ENCODE measurements around the gene PIK3R1. TPM values are rescaled to one million over a fixed set of nuclear protein-coding genes. Genes with fewer than 3 reads are reported as not detected.

Gene PIK3R1
- total RNA-seq, 8 experiments from 2014 or later: 14.6 to 127 (median 36.8) TPM

DNA sequence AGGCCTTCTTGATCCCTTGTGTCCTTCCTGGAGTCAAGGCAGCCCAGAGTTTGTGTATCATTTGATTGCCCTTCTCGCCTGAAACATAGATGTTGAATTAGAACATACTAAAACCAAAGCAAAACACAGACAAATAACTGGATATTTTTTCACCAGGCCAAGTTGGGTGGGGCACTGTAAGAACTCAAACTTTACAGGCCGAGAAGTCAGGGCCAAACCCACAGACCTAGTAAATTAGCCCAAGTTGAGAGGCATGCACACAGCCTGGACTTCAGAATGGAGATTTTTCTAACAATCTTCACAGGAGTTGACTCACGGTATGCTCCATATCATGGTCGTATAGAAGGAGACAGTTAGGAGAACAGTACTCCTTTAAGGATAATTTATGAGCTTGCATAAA is 121.7 kb downstream of the PIK3R1 start:
- ATAC-seq (replicated peaks in 6 of 8): peak in 1 of 8 experiments; percentile 31
- no peak overlapping the region for H3K27ac ChIP-seq
- H3K4me3 ChIP-seq: no peak overlapping the region
- in situ Hi-C loops (cut with MboI; ENCODE audit: low pct_unique_long_range_greater_than_20kb in 2 of 9, low sequenced_read_pairs in 9 of 9, unreplicated experiment in 9 of 9): no loop called here
- 10 to 100% (median 86%) methylated on average over 1 to 4 of the region's 4 CpGs; no CpG with 5 or more reads in 2 of the 10 experiments for WGBS, 10 experiments
- H3K4me1 ChIP-seq (replicated peaks in 1 of 2): no peaks in the 10 kb centered on the region

DNA sequence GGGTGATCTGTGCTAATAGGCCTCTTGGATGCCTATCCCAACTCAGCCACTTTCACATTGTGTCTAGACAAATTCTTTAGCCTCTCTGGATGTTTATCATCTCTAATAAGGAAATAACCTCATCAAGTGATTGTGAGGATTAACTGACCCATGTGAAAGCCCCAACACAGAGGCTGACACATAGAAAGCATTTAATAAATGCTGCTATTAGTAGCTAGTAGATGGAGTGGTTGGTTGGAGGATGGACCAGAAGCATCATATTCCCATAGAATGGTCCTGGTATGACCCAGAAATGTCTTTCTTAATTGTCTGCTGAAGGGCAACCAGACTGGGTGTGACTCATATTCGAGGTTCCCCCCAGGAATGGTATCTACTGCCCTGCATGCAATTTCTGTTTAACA is 124.4 kb downstream of the PIK3R1 start:
- no peak for ATAC-seq (replicated peaks in 6 of 8)
- 14 to 80% (median 80%) methylated on average over 1 of the region's 1 CpG; no CpG with 5 or more reads in 7 of the 10 experiments for WGBS, 10 experiments
- in situ Hi-C loops (cut with MboI; ENCODE audit: low pct_unique_long_range_greater_than_20kb in 2 of 9, low sequenced_read_pairs in 9 of 9, unreplicated experiment in 9 of 9): no loop called here
- Histone ChIP-seq H3K4me1 (replicated peaks in 1 of 2) (peaks cover 9 to 15% of the 10 kb centered on the region in 2 donors), H3K4me3 (no peak overlapping the region), H3K27ac (no peak overlapping the region)

DNA sequence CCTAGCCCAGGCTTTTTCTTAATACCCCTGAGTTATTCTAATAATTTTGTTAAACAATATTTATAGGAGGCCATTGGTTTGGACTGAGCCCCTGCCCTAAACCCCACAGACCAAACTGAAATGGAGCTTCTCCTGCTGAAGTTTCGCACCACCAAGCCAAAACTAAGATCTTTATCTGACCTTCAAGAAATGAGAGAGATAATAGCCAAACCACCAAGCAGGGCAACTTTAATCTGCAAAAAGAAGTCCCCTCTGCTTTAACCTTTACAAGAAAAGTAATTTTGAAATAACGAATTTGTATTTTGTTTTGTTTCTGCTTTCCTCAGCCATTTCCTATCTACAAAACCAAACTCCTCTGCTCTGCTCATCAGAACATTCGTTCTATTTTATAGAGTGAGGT is 125.5 kb downstream of the PIK3R1 start:
- Histone ChIP-seq H3K4me1 (replicated peaks in 1 of 2) (peaks cover 11 to 18% of the 10 kb centered on the region in 2 donors), H3K27ac (no peak overlapping the region), H3K4me3 (no peak overlapping the region)
- 72 to 100% (median 86%) methylated on average over 2 to 3 of the region's 3 CpGs; no CpG with 5 or more reads in 1 of the 10 experiments for WGBS, 10 experiments
- in situ Hi-C loops (cut with MboI; ENCODE audit: low pct_unique_long_range_greater_than_20kb in 2 of 9, low sequenced_read_pairs in 9 of 9, unreplicated experiment in 9 of 9): no loop called here
- no peak for ATAC-seq (replicated peaks in 6 of 8)

DNA sequence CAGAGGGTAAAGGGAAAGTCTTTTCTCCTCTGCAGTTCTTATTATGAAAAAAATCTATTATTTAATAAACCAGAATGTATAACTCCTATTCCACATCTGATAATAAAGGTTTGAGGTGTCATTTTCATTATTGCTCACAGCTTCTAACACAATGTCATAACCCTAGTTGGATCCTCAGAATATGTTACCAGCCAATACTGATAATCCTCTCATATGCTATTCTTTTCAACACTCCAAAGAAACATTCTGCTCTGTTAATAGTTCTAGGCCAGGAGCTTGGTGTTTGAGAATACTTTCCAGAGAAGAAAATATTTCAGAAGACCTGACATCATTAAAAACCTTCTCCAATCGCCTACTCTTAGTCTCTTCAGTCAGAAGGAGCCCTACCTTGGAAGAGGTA is 127.1 kb downstream of the PIK3R1 start:
- H3K4me1 ChIP-seq (replicated peaks in 1 of 2): peaks cover 11 to 18% of the 10 kb centered on the region in 2 donors
- H3K4me3 ChIP-seq: no peak overlapping the region
- no peak for ATAC-seq (replicated peaks in 6 of 8)
- no peak overlapping the region for H3K27ac ChIP-seq
- in situ Hi-C loops (cut with MboI; ENCODE audit: low pct_unique_long_range_greater_than_20kb in 2 of 9, low sequenced_read_pairs in 9 of 9, unreplicated experiment in 9 of 9): no loop called here
- 50 to 100% (median 83%) methylated on average over 1 of the region's 1 CpG; no CpG with 5 or more reads in 5 of the 10 experiments for WGBS, 10 experiments

DNA sequence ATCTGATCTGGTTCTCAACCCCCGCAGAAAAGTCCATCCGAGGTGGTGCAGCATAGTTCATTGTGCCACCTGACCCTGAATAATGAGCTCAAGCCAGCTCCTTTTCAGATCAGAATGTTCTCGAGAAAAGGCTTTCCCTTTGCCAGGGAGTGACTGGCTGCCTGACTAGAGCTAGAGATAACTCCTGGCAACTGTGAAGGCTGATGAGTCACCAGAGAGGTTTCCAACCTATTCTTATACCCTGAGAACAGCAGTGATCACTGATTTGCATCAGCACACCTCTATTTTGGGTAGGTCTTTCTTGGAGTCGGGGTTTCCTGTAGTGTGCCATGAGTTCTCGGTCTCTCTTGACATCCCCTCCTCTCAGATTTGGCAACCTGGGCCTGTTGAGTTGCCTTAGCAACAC is 127.9 kb downstream of the PIK3R1 start:
- Histone ChIP-seq H3K4me1 (replicated peaks in 1 of 2) (peaks cover 11 to 18% of the 10 kb centered on the region in 2 donors), H3K4me3 (no peak overlapping the region), H3K27ac (no peak overlapping the region)
- in situ Hi-C loops (cut with MboI; ENCODE audit: low pct_unique_long_range_greater_than_20kb in 2 of 9, low sequenced_read_pairs in 9 of 9, unreplicated experiment in 9 of 9): no loop called here
- 38 to 100% (median 87%) methylated on average over 1 to 3 of the region's 5 CpGs; no CpG with 5 or more reads in 6 of the 10 experiments for WGBS, 10 experiments
- ATAC-seq (replicated peaks in 6 of 8): peak in 6 of 8 experiments; percentile 27 to 75 (median 56)

DNA sequence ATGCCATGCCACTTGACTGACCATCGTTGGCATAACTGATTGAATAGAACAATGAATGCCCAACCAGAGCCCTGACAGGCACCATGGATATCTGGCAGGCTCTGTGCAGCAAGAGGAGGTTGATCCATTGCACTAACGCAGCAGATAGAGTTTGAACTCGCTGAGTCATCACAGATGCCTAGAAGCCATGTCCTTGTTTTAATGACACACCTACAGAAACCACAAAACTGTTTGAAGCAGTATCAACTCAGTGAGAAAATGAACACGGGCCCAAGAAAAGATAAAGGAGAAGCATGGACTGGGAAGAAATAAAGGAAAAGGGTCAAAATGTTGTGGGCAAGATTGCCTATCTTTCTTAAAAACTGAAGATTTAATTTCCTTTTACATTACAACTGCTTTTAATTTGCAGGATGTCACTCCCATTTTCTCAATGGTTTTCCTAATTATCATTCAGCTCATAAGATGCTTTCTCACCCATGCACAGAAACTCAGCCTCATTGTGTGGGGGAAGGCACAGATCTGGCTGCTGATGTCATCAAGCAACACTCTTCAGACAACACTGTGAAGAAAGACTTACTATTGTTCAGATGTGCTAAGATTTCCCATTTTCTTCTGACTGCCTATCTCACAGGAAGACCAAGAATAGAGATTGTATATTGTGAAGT is 129.0 kb downstream of the PIK3R1 start:
- peaks cover 11 to 18% of the 10 kb centered on the region in 2 donors for H3K4me1 ChIP-seq (replicated peaks in 1 of 2)
- 14 to 100% (median 47%) methylated on average over 1 to 4 of the region's 4 CpGs; no CpG with 5 or more reads in 1 of the 10 experiments for WGBS, 10 experiments
- no peak overlapping the region for H3K27ac ChIP-seq
- no peak overlapping the region for H3K4me3 ChIP-seq
- in situ Hi-C loops (cut with MboI; ENCODE audit: low pct_unique_long_range_greater_than_20kb in 2 of 9, low sequenced_read_pairs in 9 of 9, unreplicated experiment in 9 of 9): no loop called here
- ATAC-seq (replicated peaks in 6 of 8): peak in 7 of 8 experiments; percentile 82 to 96 (median 87)

DNA sequence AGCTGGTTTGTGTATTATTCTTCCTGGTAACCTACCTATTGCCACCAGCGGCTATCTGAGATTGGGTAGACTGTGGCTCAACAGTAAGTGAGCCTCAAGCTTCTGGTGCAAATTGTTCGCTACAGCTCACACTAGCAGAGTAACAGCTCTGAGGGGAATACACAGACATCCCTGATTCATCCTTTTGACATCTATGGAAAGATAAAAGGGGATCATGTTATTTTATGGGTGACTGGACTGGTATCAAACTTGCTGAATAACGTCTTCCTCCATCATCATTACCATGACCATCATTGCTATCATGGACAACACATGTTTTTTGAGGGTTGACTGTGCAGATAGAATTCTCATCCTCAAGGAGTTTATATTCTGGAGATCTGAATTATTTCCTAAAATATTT is 129.6 kb downstream of the PIK3R1 start:
- Histone ChIP-seq H3K4me1 (replicated peaks in 1 of 2) (peaks cover 11 to 18% of the 10 kb centered on the region in 2 donors), H3K27ac (no peak overlapping the region), H3K4me3 (no peak overlapping the region)
- in situ Hi-C loops (cut with MboI; ENCODE audit: low pct_unique_long_range_greater_than_20kb in 2 of 9, low sequenced_read_pairs in 9 of 9, unreplicated experiment in 9 of 9): no loop called here
- peak in 3 of 8 experiments; percentile 18 to 24 (median 23) for ATAC-seq (replicated peaks in 6 of 8)
- 73 to 100% (median 90%) methylated on average over 1 to 3 of the region's 3 CpGs; no CpG with 5 or more reads in 4 of the 10 experiments for WGBS, 10 experiments

DNA sequence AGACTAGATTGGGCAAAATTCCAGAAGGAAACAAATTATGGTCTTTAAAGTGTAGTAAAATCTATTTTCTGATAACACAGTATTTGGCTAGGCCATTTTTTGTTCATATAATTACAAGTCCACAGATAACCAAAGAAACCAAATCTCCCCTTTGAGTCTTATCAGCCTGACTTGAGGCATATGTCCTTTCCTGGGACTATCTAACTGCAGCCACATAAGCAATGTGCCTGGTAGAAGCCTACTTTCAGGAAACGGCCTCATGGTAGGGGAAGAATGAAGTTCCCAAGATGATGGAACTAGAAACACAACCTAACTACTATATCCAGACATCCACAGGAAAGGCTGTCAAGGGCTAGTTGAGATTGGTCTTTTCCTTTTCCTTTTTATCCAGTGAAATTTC is 130.0 kb downstream of the PIK3R1 start:
- no peak for ATAC-seq (replicated peaks in 6 of 8)
- 83 to 100% (median 94%) methylated on average over 1 of the region's 1 CpG; no CpG with 5 or more reads in 4 of the 10 experiments for WGBS, 10 experiments
- in situ Hi-C loops (cut with MboI; ENCODE audit: low pct_unique_long_range_greater_than_20kb in 2 of 9, low sequenced_read_pairs in 9 of 9, unreplicated experiment in 9 of 9): no loop called here
- Histone ChIP-seq H3K4me3 (no peak overlapping the region), H3K4me1 (replicated peaks in 1 of 2) (peaks cover 11 to 18% of the 10 kb centered on the region in 2 donors), H3K27ac (no peak overlapping the region)

DNA sequence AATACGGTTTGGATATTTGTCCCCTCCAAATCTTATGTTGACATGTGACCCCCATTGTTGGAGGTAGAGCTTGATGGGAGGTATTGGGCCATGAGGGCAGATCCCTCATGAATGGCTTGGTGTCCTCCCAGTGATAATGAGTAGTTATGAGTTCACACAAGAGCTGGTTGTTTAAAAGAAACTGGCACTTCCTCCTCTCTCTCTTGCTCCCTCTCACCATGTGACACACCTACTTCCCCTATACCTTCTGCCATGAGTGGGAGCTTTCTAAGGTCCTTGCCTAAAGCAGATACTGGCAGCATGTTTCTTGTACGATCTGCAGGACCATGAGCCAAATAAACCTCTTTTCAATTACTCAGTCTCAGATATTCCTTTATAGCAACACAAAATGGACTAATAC is 132.0 kb downstream of the PIK3R1 start:
- Histone ChIP-seq H3K4me3 (no peak overlapping the region), H3K27ac (no peak overlapping the region), H3K4me1 (replicated peaks in 1 of 2) (peaks cover 11 to 20% of the 10 kb centered on the region in 2 donors)
- in situ Hi-C loops (cut with MboI; ENCODE audit: low pct_unique_long_range_greater_than_20kb in 2 of 9, low sequenced_read_pairs in 9 of 9, unreplicated experiment in 9 of 9): no loop called here
- 50 to 100% (median 90%) methylated on average over 1 to 2 of the region's 2 CpGs; no CpG with 5 or more reads in 3 of the 10 experiments for WGBS, 10 experiments
- ATAC-seq (replicated peaks in 6 of 8): no peak

DNA sequence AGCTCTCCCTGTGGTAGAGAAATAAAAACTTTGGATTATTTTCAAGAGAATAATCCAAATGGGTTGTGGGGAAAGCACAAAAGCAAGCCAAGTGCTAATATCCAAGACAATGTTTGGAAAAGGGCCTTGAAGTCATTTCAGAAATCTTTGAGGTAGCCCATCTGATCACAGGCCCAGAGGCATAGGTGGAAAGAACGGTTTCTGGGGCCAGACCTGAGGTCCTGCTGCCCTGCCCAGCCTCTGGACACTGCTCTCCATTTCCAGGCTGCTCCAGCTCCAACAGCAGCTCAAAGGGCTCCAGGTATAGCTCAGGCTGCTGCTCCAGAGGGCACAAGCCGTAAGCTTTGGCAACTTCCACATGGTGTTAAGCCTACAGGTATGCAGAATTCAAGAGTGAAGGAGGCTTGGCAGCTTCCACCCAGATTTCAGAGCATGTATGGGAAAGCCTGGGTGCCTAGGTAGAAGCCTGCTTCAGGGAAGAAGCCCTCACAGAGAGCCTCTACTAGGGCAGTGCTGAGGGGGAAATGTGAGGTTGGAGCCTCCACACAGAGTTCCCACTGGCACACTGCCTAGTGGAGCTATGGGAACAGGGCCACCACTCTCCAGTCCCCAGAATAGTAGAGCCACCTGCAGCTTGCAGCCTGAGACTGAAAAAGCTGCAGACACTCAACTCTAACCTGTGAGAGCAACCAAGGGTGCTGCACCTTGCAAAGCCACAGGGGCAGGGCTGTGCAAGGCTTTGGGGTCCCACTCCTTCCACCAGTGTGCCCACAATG is 133.1 kb downstream of the PIK3R1 start:
- no peak for ATAC-seq (replicated peaks in 6 of 8)

DNA sequence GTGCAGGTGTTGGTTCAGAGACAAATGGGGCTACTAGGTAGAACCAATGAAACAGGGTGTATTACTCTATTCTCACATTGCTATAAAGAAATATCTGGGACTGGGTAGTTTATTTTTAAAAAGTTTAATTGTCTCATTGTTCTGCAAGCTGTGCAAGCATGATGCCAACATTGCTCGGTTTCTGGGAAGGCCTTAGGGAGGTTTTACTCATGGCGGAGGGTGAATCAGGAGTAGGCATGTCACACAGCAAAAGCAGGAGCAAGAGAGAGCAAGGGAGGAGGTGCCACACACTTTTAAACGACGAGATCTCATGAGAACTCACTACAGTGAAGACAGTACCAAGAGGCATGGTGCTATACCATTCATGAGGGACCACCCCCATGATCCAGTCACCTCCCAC is 134.6 kb downstream of the PIK3R1 start:
- WGBS, 10 experiments: 0 to 100% (median 82%) methylated on average over 1 to 4 of the region's 4 CpGs; no CpG with 5 or more reads in 2 of the 10 experiments
- Histone ChIP-seq H3K4me3 (no peak overlapping the region), H3K4me1 (replicated peaks in 1 of 2) (peaks cover 0 to 6% of the 10 kb centered on the region in 2 donors), H3K27ac (no peak overlapping the region)
- no peak for ATAC-seq (replicated peaks in 6 of 8)
- in situ Hi-C loops (cut with MboI; ENCODE audit: low pct_unique_long_range_greater_than_20kb in 2 of 9, low sequenced_read_pairs in 9 of 9, unreplicated experiment in 9 of 9): no loop called here

More for the DNA sequence above, 133.1 kb downstream of the PIK3R1 start:
- 60 to 80% (median 60%) methylated on average over 1 to 2 of the region's 2 CpGs; no CpG with 5 or more reads in 6 of the 10 experiments for WGBS, 10 experiments
- Histone ChIP-seq H3K4me3 (no peak overlapping the region), H3K4me1 (replicated peaks in 1 of 2) (peaks cover 11 to 21% of the 10 kb centered on the region in 2 donors), H3K27ac (no peak overlapping the region)
- in situ Hi-C loops (cut with MboI; ENCODE audit: low pct_unique_long_range_greater_than_20kb in 2 of 9, low sequenced_read_pairs in 9 of 9, unreplicated experiment in 9 of 9): no loop called here

Measured in motor neuron (in vitro differentiated cells).